ENCODE data around the gene PRKAR1B.

GRCh38 chr7:659306-659847 is 67.7 kb downstream of the PRKAR1B start:
- TF ChIP-seq CTCF (IDR thresholded peaks at IDR 0.05), result no peak
- TF ChIP-seq POLR2A (IDR thresholded peaks at IDR 0.05), result no peak

All from sigmoid colon (tissue), 3 donors.